T47D (cell line): ENCODE data around the gene ARRDC3.

ENCODE experiments used
- DNase-seq, 2 experiments: peaks; one replicate each; pipeline versions ENCODE4 v3.0.0 to v3.0.0-alpha.2; 2011 to 2012; ENCODE audit warnings: low read depth in 1 of 2, low spot score in 1 of 2
- JUND ChIP-seq: IDR thresholded peaks from 2 replicates; pipeline ENCODE4 v1.6.1; 2012; ENCODE audit warnings: low read depth
- in situ Hi-C: cut with HindIII; loops from 2 replicates; pipeline ENCODE4 v1.10.0; 2016; ENCODE audit warnings: low sequenced_read_pairs, low pct_unique_long_range_greater_than_20kb

The ARRDC3 gene

GRCh38 chr5:91383027-91383955, at the start of gene ARRDC3:
ARRDC3 (minus strand) TSS chr5:91383317; CDS start chr5:91383092, 225 bp downstream.
- peak; percentile 80 to 96 for DNase-seq
- in situ Hi-C loops: no loop called here

GRCh38 chr5:91430949-91431348, 47.8 kb upstream of the ARRDC3 start:
- in situ Hi-C loops: no loop called here
- no peak for TF ChIP-seq JUND
- no peak for DNase-seq

More at GRCh38 chr5:91383027-91383955, at the start of gene ARRDC3:
- 0 out of 2 replicates have a peak, but pooled peaks have one; percentile 9 for TF ChIP-seq JUND

GRCh38 chr5:91424638-91425436, 41.7 kb upstream of the ARRDC3 start:
- in situ Hi-C loops: no loop called here
- TF ChIP-seq JUND: no peak
- DNase-seq: no peak

- no peak for DNase-seq
- no peak for TF ChIP-seq JUND
- in situ Hi-C loops: no loop called here
Measured at GRCh38 chr5:91423871-91424270, 40.8 kb upstream of the ARRDC3 start.

- no peak for DNase-seq
- in situ Hi-C loops: no loop called here
- TF ChIP-seq JUND: no peak
Measured at GRCh38 chr5:91420879-91421278, 37.8 kb upstream of the ARRDC3 start.

- in situ Hi-C loops: no loop called here
Measured at GRCh38 chr5:91419571-91420537, 36.7 kb upstream of the ARRDC3 start.

GRCh38 chr5:91419136-91419535, 36.0 kb upstream of the ARRDC3 start:
- no peak for DNase-seq
- in situ Hi-C loops: no loop called here
- no peak for TF ChIP-seq JUND

More at GRCh38 chr5:91419571-91420537, 36.7 kb upstream of the ARRDC3 start:
- DNase-seq: peak; percentile 23 to 75
- no peak for TF ChIP-seq JUND

GRCh38 chr5:91418158-91418557, 35.0 kb upstream of the ARRDC3 start:
- in situ Hi-C loops: no loop called here
- peak in 1 of 2 experiments; percentile 24 for DNase-seq
- TF ChIP-seq JUND: no peak

- in situ Hi-C loops: no loop called here
- no peak for DNase-seq
- TF ChIP-seq JUND: no peak
Measured at GRCh38 chr5:91417219-91417618, 34.1 kb upstream of the ARRDC3 start.

- DNase-seq: no peak
- in situ Hi-C loops: no loop called here
- TF ChIP-seq JUND: no peak
Measured at GRCh38 chr5:91416491-91416890, 33.4 kb upstream of the ARRDC3 start.

- no peak for TF ChIP-seq JUND
- DNase-seq: no peak
- in situ Hi-C loops: no loop called here
Measured at GRCh38 chr5:91409304-91409703, 26.2 kb upstream of the ARRDC3 start.

- in situ Hi-C loops: no loop called here
- no peak for TF ChIP-seq JUND
- no peak for DNase-seq
Measured at GRCh38 chr5:91408710-91409109, 25.6 kb upstream of the ARRDC3 start.
